Caco-2 (cell line): ENCODE measurements around the gene DNM1L. TPM values are rescaled to one million over a fixed set of nuclear protein-coding genes. Genes with fewer than 3 reads are reported as not detected.

Experiments
- BruUV-seq: library from RNA; stranded (reverse); fragments of 400-500 nt; replicated peaks from 2 replicates; lab custom pipeline; 2021; lab: Mats Ljungman, UMichigan
- CTCF ChIA-PET: fragments of 300-600 bp; sonication (Branson Sonifier 250); formaldehyde crosslinking; loops from one replicate; lab custom pipeline; 2022; ENCODE audit warnings: antibody characterized with exemption; lab: Charles Lee
- POLR2A ChIA-PET: fragments of 300-600 bp; sonication (Branson Sonifier 250); formaldehyde crosslinking; loops from one replicate; lab custom pipeline; 2022; ENCODE audit warnings: antibody characterized with exemption; lab: Charles Lee
- DNase-seq, 2 experiments: peaks; one replicate each; pipeline versions ENCODE4 v3.0.0 to v3.0.0-alpha.2; 2020 to 2022
- H3K27me3 ChIP-seq: replicated peaks from 2 replicates; pipeline ENCODE4 v1.6.0; 2011; ENCODE audit warnings: low read length; ENCODE audit not compliant: control insufficient read depth, insufficient read depth
- H3K36me3 ChIP-seq: 2 replicates; pipeline ENCODE4 v1.5.1; 2011; ENCODE audit warnings: low read length; ENCODE audit not compliant: control insufficient read depth, insufficient read depth
- H3K4me1 ChIP-seq: fragments of 250-450 bp; sonication (Bioruptor Pico); 2 replicates; pipeline ENCODE4 v1.5.1; 2020; ENCODE audit warnings: mild to moderate bottlenecking
- H3K4me3 ChIP-seq: 2 replicates; pipeline ENCODE4 v1.5.1; 2011; ENCODE audit warnings: low read depth, mild to moderate bottlenecking, control low read depth, low read length
- H3K9me3 ChIP-seq: fragments of 250-450 bp; sonication (Bioruptor Pico); 2 replicates; pipeline ENCODE4 v1.5.1; 2020; ENCODE audit warnings: mild to moderate bottlenecking, moderate library complexity
- H3K27ac Mint-ChIP-seq: one replicate; pipeline ENCODE4 v1.8.0; 2022; ENCODE audit warnings: mixed read lengths; ENCODE audit not compliant: unreplicated experiment
- H3K27me3 Mint-ChIP-seq: one replicate; pipeline ENCODE4 v1.8.0; 2022; ENCODE audit warnings: mixed read lengths; ENCODE audit not compliant: insufficient read depth, unreplicated experiment
- H3K36me3 Mint-ChIP-seq: one replicate; pipeline ENCODE4 v1.8.0; 2022; ENCODE audit warnings: mild to moderate bottlenecking, mixed read lengths; ENCODE audit not compliant: insufficient read depth, unreplicated experiment
- H3K4me1 Mint-ChIP-seq: one replicate; pipeline ENCODE4 v1.8.0; 2022; ENCODE audit warnings: low read depth, mixed read lengths; ENCODE audit not compliant: unreplicated experiment
- H3K4me3 Mint-ChIP-seq: one replicate; pipeline ENCODE4 v1.8.0; 2022; ENCODE audit warnings: mild to moderate bottlenecking, moderate library complexity, mixed read lengths; ENCODE audit not compliant: unreplicated experiment
- H3K9me3 Mint-ChIP-seq: one replicate; pipeline ENCODE4 v1.8.0; 2022; ENCODE audit warnings: mixed read lengths; ENCODE audit not compliant: unreplicated experiment
- CTCF ChIP-seq, 2 experiments: fragments of 200-600 bp in 1 of 2; IDR thresholded peaks; 1 replicate in 1 of 2; 2 replicates in 1 of 2; pipeline versions ENCODE4 v1.5.1 to v1.8.0; 2011 to 2022; ENCODE audit warnings: antibody characterized with exemption in 1 of 2, control low read depth in 1 of 2, inconsistent platforms in 1 of 2, low read depth in 1 of 2, low read length in 1 of 2, mild to moderate bottlenecking in 1 of 2, moderate library complexity in 1 of 2; ENCODE audit not compliant: insufficient read depth in 1 of 2, severe bottlenecking in 1 of 2, unreplicated experiment in 1 of 2
- intact Hi-C: fragments of 100-400 bp; cut with micrococcal nuclease; formaldehyde crosslinking; loops from one replicate; pipeline ENCODE4 v1.10.0; 2022; ENCODE audit not compliant: unreplicated experiment
- total RNA-seq: library from RNA; stranded (reverse); gene quantifications from 2 replicates; pipeline ENCODE4 v1.2.3, GENCODE V29; 2022

Gene DNM1L
- total RNA-seq, 1 experiment from 2014 or later = 136 TPM

- intact Hi-C loops = loop anchor here (10.0 kb wide), 1 partner anchor 117 kb away; no protein-coding TSS in a partner anchor
- Mint-ChIP-seq H3K36me3 (peaks cover 11% of the 10 kb centered on the region), H3K27me3 (no peaks in the 10 kb centered on the region), H3K4me1 (peaks cover 7% of the 10 kb centered on the region), H3K9me3 (no peaks in the 10 kb centered on the region), H3K27ac (no peak overlapping the region), H3K4me3 (no peak overlapping the region)
- TF ChIP-seq CTCF (IDR thresholded peaks at IDR 0.05; ENCODE audit: insufficient read depth in 1 of 2, low read depth in 1 of 2, low read length in 1 of 2, severe bottlenecking in 1 of 2, unreplicated experiment in 1 of 2) = no peak
- DNase-seq = no peak
- Histone ChIP-seq H3K27me3 (no peaks in the 10 kb centered on the region), H3K4me3 (no peak overlapping the region), H3K36me3 (no peaks in the 10 kb centered on the region), H3K9me3 (no peaks in the 10 kb centered on the region), H3K4me1 (no peaks in the 10 kb centered on the region)
- ChIA-PET CTCF (interaction anchor here (0.9 kb wide), 1 partner anchor 20 kb away, joined by 3 read pairs; no protein-coding TSS in a partner anchor), POLR2A (no interaction called here)
- BruUV-seq = no TSS peak
These were observed 27.2 kb upstream of the DNM1L start for GRCh38 chr12:32651956-32652210.

GRCh38 chr12:32659908-32660440 lies 19.1 kb upstream of the DNM1L start:
- Histone ChIP-seq H3K4me1 (no peaks in the 10 kb centered on the region), H3K36me3 (no peaks in the 10 kb centered on the region), H3K27me3 (no peaks in the 10 kb centered on the region), H3K9me3 (no peaks in the 10 kb centered on the region), H3K4me3 (no peak overlapping the region)
- no TSS peak for BruUV-seq
- Mint-ChIP-seq H3K27me3 (no peaks in the 10 kb centered on the region), H3K36me3 (no peaks in the 10 kb centered on the region), H3K9me3 (no peaks in the 10 kb centered on the region), H3K4me3 (no peak overlapping the region), H3K4me1 (no peaks in the 10 kb centered on the region), H3K27ac (no peak overlapping the region)
- POLR2A ChIA-PET = interaction anchor here (0.6 kb wide), 1 partner anchor 48 kb away, joined by 3 read pairs; no protein-coding TSS in a partner anchor
- intact Hi-C loops = loop anchor here (10.0 kb wide), 1 partner anchor 125 kb away; no protein-coding TSS in a partner anchor
- no peak for TF ChIP-seq CTCF (IDR thresholded peaks at IDR 0.05; ENCODE audit: insufficient read depth in 1 of 2, low read depth in 1 of 2, low read length in 1 of 2, severe bottlenecking in 1 of 2, unreplicated experiment in 1 of 2)
- CTCF ChIA-PET = interaction anchor here (0.6 to 0.9 kb wide), 2 partner anchors 10 to 22 kb away, joined by 3 to 4 read pairs; no protein-coding TSS in a partner anchor
- DNase-seq = peak in 1 of 2 experiments; percentile 27

GRCh38 chr12:32661706-32662105 lies 17.4 kb upstream of the DNM1L start:
- Mint-ChIP-seq H3K9me3 (no peaks in the 10 kb centered on the region), H3K36me3 (no peaks in the 10 kb centered on the region), H3K27ac (no peak overlapping the region), H3K4me3 (no peak overlapping the region), H3K4me1 (no peaks in the 10 kb centered on the region), H3K27me3 (no peaks in the 10 kb centered on the region)
- H3K27me3 ChIP-seq = no peaks in the 10 kb centered on the region
- no peaks in the 10 kb centered on the region for H3K36me3 ChIP-seq
- no peak for DNase-seq
- POLR2A ChIA-PET = no interaction called here
- H3K4me3 ChIP-seq = no peak overlapping the region
- no peaks in the 10 kb centered on the region for H3K4me1 ChIP-seq
- CTCF ChIA-PET = interaction anchor here (1.6 kb wide), 1 partner anchor 10 kb away, joined by 5 read pairs; no protein-coding TSS in a partner anchor
- TF ChIP-seq CTCF (IDR thresholded peaks at IDR 0.05; ENCODE audit: insufficient read depth in 1 of 2, low read depth in 1 of 2, low read length in 1 of 2, severe bottlenecking in 1 of 2, unreplicated experiment in 1 of 2) = no peak
- H3K9me3 ChIP-seq = no peaks in the 10 kb centered on the region
- no TSS peak for BruUV-seq
- intact Hi-C loops = loop anchor here (2.0 kb wide), 1 partner anchor 15 kb away; no protein-coding TSS in a partner anchor
